RWPE2 (cell line): ENCODE data around the gene RBMX.
A peak's percentile ranks its signal among the peaks of the same experiment; 100 is the strongest.
"Not testable (repeated sequence)": the region's sequence is repeated elsewhere in the genome, so short reads cannot be mapped to it uniquely, and the experiment has no call there.

Source experiments
- ATAC-seq: fragments of 200-7000 bp; cut with Tn5 transposase; 3 replicates; pipeline ENCODE4 v1.9.1; 2021; ENCODE audit warnings: low read depth
- DNase-seq: peaks from one replicate; pipeline ENCODE4 v3.0.0-alpha.2; 2020; ENCODE audit warnings: low spot score
- H3K27ac ChIP-seq: fragments of 450-650 bp; 2 replicates; pipeline ENCODE4 v1.5.1; 2017; ENCODE audit warnings: mild to moderate bottlenecking; ENCODE audit not compliant: poor library complexity, severe bottlenecking
- H3K27me3 ChIP-seq: fragments of 250-450 bp; sonication (Bioruptor Pico); 2 replicates; pipeline ENCODE4 v1.5.1; 2021; ENCODE audit warnings: mild to moderate bottlenecking, moderate library complexity; ENCODE audit not compliant: insufficient read depth, poor library complexity, severe bottlenecking
- H3K36me3 ChIP-seq: fragments of 250-450 bp; sonication (Bioruptor Pico); 2 replicates; pipeline ENCODE4 v1.5.1; 2020; ENCODE audit warnings: low read depth, mild to moderate bottlenecking, moderate library complexity
- H3K4me1 ChIP-seq: fragments of 250-450 bp; sonication (Bioruptor Pico); 2 replicates; pipeline ENCODE4 v1.5.1; 2021; ENCODE audit warnings: mild to moderate bottlenecking, moderate library complexity; ENCODE audit not compliant: insufficient read depth, poor library complexity, severe bottlenecking
- H3K4me3 ChIP-seq: fragments of 250-450 bp; sonication (Bioruptor Pico); 2 replicates; pipeline ENCODE4 v1.5.1; 2021; ENCODE audit warnings: mild to moderate bottlenecking, moderate library complexity; ENCODE audit not compliant: severe bottlenecking
- H3K9me3 ChIP-seq: fragments of 250-450 bp; sonication (Bioruptor Pico); 2 replicates; pipeline ENCODE4 v1.5.1; 2021; ENCODE audit warnings: mild to moderate bottlenecking, moderate library complexity; ENCODE audit not compliant: severe bottlenecking
- CTCF ChIP-seq: fragments of 450-650 bp; IDR thresholded peaks from one replicate; pipeline ENCODE4 v1.5.1; 2017; ENCODE audit warnings: mild to moderate bottlenecking, moderate library complexity; ENCODE audit not compliant: poor library complexity, severe bottlenecking

The RBMX gene

GRCh38 chrX:136892412-136892811 is 11.9 kb upstream of the RBMX start:
- no peak for DNase-seq

GRCh38 chrX:136890596-136890995 is 10.1 kb upstream of the RBMX start:
- not testable (repeated sequence) for H3K27ac ChIP-seq, H3K4me1 ChIP-seq, DNase-seq, ATAC-seq, H3K4me3 ChIP-seq, H3K27me3 ChIP-seq, H3K9me3 ChIP-seq, H3K36me3 ChIP-seq

More at GRCh38 chrX:136892412-136892811, 11.9 kb upstream of the RBMX start:
- H3K36me3 ChIP-seq: no peaks in the 10 kb centered on the region
- H3K9me3 ChIP-seq: no peaks in the 10 kb centered on the region
- no peak overlapping the region for H3K4me3 ChIP-seq
- no peaks in the 10 kb centered on the region for H3K4me1 ChIP-seq
- H3K27me3 ChIP-seq: no peaks in the 10 kb centered on the region
- ATAC-seq: no peak
- H3K27ac ChIP-seq: no peak overlapping the region
- TF ChIP-seq CTCF: no peak

DNA sequence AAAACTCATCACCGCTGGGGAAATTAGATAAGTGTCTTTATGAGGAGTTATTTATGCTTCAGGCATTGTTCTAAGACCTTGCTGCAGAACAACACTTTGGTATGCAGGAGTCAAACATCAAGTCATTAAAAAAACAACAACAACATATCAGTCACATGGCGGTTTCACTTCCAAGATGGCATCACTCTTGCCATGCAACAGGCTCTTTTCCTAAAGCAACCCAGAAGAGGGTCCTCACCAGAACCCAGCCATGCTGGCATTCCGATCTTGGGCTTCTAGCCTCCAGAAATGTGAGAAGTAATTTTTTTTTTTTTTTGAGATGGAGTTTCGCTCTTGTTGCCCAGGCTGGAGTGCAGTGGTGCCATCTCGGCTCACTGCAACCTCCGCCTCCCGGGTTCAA is 8.7 kb upstream of the RBMX start:
- Histone ChIP-seq H3K27me3 (no peaks in the 10 kb centered on the region), H3K36me3 (no peaks in the 10 kb centered on the region), H3K9me3 (no peaks in the 10 kb centered on the region), H3K4me1 (no peaks in the 10 kb centered on the region), H3K27ac (no peak overlapping the region), H3K4me3 (no peak overlapping the region)
- TF ChIP-seq CTCF: no peak
- DNase-seq (no peak), ATAC-seq (no peak)

DNA sequence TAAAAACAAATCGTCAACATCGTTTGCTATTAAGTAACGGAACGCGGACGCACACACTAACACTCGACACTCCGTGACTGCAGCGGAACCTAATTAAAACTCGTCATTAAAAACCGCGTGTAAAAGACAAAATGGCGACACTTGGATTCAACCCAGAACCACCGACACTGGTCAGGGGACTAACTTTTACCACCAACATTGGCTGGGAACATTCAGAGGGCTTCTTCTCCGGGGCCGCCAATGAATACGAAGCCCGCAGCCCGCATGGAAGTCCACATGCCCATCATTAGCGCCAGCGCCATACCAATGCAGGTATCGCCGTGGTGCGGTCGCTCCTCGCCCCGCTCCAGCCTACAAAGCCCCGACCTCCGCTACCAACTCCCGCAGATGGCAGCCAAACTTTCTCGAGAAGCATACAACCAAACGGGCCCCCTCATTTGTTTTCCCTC is 498 bp downstream of the RBMX start:
- Histone ChIP-seq H3K9me3 (no peaks in the 10 kb centered on the region), H3K27me3 (no peaks in the 10 kb centered on the region), H3K36me3 (peaks cover 48% of the 10 kb centered on the region), H3K4me1 (no peaks in the 10 kb centered on the region), H3K4me3 (peak overlapping the region; percentile 77), H3K27ac (peak overlapping the region; percentile 64)
- TF ChIP-seq CTCF: no peak
- DNase-seq (no peak), ATAC-seq (peak; percentile 16; the same call in 2 of the 3 replicates)

DNA sequence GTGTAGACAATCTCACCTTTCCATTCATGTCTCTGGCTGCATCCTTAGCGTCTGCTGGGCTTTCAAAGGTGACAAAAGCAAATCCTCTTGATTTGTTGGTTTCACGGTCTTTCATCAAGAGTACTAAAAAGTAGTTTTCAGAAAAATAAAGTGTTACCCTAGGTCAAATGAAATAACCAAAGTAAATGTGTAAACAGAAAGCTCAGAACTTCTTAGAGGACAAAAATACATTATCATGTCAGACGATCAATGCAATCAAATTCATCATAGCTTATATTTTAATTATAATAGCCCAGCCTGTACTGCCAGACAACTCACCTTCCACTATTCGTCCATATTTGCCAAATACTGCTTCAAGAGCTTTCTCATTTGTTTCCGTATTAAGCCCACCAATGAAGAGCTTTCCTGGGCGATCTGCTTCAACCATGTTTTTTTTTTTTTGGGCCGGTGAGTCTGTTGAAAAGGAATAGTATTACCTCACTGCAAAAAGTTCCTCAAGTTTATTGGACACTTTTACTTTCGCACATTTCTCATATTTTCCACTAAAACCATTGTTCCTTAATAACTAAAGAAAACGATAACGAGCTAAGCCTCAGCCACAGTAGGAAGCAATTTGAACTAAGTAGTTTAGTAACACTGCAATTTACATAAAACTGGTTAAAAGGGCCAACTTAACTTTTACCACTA is 1.4 kb downstream of the RBMX start:
- Histone ChIP-seq H3K27ac (peak overlapping the region; percentile 64), H3K27me3 (no peaks in the 10 kb centered on the region)
- TF ChIP-seq CTCF: no peak

More for the DNA sequence above, 1.4 kb downstream of the RBMX start:
- peaks cover 57% of the 10 kb centered on the region for H3K36me3 ChIP-seq
- H3K9me3 ChIP-seq: no peaks in the 10 kb centered on the region
- H3K4me1 ChIP-seq: no peaks in the 10 kb centered on the region
- H3K4me3 ChIP-seq: peak overlapping the region; percentile 77
- ATAC-seq: no peak
- DNase-seq: no peak
